ENCODE results near the gene DMRTC2. TPM values are rescaled to one million over a fixed set of nuclear protein-coding genes. Genes with fewer than 3 reads are reported as not detected.

Gene DMRTC2
- polyA plus RNA-seq, 1 donor: not detected

DNA sequence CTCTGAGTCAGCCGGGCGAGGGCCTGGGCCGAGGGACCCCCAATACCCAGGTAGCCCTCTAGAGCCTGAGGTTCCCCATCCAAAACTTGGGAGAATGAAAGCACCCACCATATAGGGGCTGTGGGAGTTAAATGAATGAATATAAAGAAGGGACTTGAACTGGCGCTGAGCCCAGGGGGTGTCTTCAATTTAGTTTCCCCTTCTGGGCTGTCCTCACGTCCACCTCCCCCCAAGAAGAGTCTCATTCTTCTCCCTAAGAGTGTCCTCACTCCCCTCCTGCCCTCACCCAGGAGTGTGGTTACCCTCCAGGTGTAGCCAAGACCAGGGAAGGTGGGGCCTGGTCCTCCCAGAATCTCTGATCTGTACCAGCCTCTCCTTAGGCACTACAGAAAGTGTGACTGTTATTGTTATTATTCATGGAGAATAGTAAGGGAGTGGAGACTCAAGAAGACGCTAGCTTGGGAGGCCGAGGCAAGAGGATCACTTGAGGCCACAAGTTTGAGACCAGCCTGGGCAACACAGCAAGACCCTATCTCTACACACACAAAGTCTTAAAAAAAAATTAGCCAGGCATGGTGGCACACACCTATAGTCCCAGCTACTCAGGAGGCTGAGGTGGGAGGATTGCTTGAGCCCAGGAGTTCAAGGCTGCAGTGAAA lies 35.0 kb downstream of the DMRTC2 start:
- H3K36me3 ChIP-seq (ENCODE audit: control insufficient read depth, insufficient read depth, low read length): no peaks in the 10 kb centered on the region
- peaks cover 20% of the 10 kb centered on the region for H3K27me3 ChIP-seq (ENCODE audit: control insufficient read depth, insufficient read depth, low read length)
- no peak overlapping the region for H3K27ac ChIP-seq (ENCODE audit: low read length)
- no peaks in the 10 kb centered on the region for H3K9me3 ChIP-seq (ENCODE audit: control insufficient read depth, low read depth, low read length)
- H3K4me3 ChIP-seq (ENCODE audit: low read length): no peak overlapping the region
- no CpG with 5 or more reads among the region's 7 CpGs for WGBS (ENCODE audit: insufficient coverage, low lambda C conversion rate)
- DNase-seq: no peak
- H3K4me1 ChIP-seq (ENCODE audit: control insufficient read depth, insufficient read depth, low read length): peaks cover 2% of the 10 kb centered on the region

DNA sequence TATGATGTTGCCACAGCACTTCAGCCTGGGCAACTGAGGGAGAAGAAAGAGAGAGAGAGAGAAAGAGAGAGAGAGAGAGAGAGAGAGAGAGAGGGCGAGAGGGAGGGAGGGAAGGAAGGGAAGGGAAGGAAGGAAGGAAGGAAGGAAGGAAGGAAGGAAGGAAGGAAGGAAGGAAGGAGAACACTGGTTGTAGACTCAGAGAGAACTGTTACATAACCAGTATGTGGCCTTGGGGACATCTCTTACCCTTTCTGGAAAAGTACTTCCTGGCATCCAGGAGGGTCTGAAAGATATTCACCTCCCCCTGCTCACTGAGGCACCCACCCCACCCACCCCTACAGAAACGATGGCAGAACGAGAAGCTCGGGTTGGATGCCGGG lies 35.5 kb downstream of the DMRTC2 start:
- H3K4me3 ChIP-seq (ENCODE audit: low read length): no peak overlapping the region
- H3K36me3 ChIP-seq (ENCODE audit: control insufficient read depth, insufficient read depth, low read length): no peaks in the 10 kb centered on the region
- peaks cover 6% of the 10 kb centered on the region for H3K4me1 ChIP-seq (ENCODE audit: control insufficient read depth, insufficient read depth, low read length)
- peaks cover 20% of the 10 kb centered on the region for H3K27me3 ChIP-seq (ENCODE audit: control insufficient read depth, insufficient read depth, low read length)
- no peak for DNase-seq
- H3K9me3 ChIP-seq (ENCODE audit: control insufficient read depth, low read depth, low read length): no peaks in the 10 kb centered on the region
- WGBS (ENCODE audit: insufficient coverage, low lambda C conversion rate): no CpG with 5 or more reads among the region's 5 CpGs
- H3K27ac ChIP-seq (ENCODE audit: low read length): no peak overlapping the region

DNA sequence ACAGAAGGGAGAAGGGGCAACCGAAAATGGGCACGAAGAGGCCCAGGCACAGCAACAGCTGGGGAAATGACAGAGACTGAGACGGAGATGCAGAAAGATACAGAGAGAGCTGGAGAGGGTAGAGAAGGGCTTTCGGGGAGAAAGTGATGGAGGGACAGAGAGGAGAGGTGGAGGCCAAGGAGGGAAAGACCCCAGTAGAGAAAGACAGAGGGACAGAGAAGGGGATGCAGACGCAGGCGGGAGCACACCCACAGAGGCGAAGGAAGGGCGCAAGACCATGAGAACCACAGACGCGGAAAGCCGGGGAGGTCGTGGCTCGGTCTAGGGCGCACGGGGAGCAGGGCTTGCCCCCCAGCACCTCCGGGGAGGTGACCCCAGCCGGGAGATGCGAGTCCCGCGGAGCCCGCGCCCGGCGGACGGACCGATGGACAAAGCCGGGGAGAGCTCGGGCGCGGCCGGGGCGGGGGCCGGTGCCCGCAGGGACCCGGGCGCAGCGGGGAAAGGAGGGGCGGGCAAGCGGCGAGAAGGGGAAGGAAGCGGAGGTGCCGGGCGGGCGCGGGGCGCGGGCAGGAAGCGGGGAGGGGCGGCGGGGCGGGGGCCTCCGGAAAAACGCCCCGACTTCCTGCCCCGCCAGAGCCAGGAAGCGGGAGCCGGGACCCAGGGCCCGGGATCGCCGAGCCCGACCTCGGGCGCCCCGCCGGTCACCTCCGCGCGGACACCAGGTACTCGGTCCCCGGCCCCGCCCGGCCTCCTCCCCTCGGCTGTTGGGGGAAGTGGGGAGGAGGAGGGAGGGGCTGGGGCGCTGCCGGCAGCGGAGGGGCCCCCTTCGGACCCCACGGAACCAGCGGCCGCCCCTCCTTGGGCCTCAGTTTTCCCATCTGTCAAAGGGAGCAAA lies 38.0 kb downstream of the DMRTC2 start, which contains the start of gene ARHGEF1:
Gene ARHGEF1 (plus strand): TSS at position 617 of the 895 bp plus-strand sequence. CDS start 4,899 bp downstream, outside the sequence.
- H3K9me3 ChIP-seq (ENCODE audit: control insufficient read depth, low read depth, low read length): no peaks in the 10 kb centered on the region
- WGBS (ENCODE audit: insufficient coverage, low lambda C conversion rate): 0% methylated on average over 2 of the region's 80 CpGs
- no peaks in the 10 kb centered on the region for H3K36me3 ChIP-seq (ENCODE audit: control insufficient read depth, insufficient read depth, low read length)
- H3K27ac ChIP-seq (ENCODE audit: low read length): peak within 1 kb of the TSS; percentile 60
- peaks cover 21% of the 10 kb centered on the region for H3K4me1 ChIP-seq (ENCODE audit: control insufficient read depth, insufficient read depth, low read length)
- peak in 1 of 2 donors; percentile 53 for DNase-seq
- H3K27me3 ChIP-seq (ENCODE audit: control insufficient read depth, insufficient read depth, low read length): peaks cover 15% of the 10 kb centered on the region
- peak within 1 kb of the TSS; percentile 87 for H3K4me3 ChIP-seq (ENCODE audit: low read length)

DNA sequence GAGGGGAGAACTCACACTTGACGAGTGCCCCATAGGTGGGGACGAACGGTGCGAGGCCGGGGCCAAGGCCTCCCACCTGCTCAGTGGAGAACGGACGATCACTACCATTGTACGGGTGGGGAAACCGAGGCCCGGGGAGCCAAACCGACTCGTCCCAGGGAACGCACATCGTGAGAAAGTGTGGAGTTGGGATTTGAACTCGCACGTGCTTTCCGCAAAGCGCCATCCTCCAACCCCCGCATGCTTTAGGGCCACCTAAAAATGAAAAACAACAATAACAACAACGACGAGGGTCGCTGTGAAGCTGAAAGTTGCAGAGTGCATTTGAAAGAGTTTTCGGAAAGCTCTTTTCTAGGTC lies 38.6 kb downstream of the DMRTC2 start:
- 0% methylated on average over 3 of the region's 23 CpGs for WGBS (ENCODE audit: insufficient coverage, low lambda C conversion rate)
- Histone ChIP-seq H3K4me3 (ENCODE audit: low read length) (peak overlapping the region; percentile 87), H3K27me3 (ENCODE audit: control insufficient read depth, insufficient read depth, low read length) (peaks cover 10% of the 10 kb centered on the region), H3K36me3 (ENCODE audit: control insufficient read depth, insufficient read depth, low read length) (no peaks in the 10 kb centered on the region), H3K27ac (ENCODE audit: low read length) (no peak overlapping the region), H3K4me1 (ENCODE audit: control insufficient read depth, insufficient read depth, low read length) (peaks cover 24% of the 10 kb centered on the region), H3K9me3 (ENCODE audit: control insufficient read depth, low read depth, low read length) (no peaks in the 10 kb centered on the region)
- DNase-seq: peak in 1 of 2 donors; percentile 40

DNA sequence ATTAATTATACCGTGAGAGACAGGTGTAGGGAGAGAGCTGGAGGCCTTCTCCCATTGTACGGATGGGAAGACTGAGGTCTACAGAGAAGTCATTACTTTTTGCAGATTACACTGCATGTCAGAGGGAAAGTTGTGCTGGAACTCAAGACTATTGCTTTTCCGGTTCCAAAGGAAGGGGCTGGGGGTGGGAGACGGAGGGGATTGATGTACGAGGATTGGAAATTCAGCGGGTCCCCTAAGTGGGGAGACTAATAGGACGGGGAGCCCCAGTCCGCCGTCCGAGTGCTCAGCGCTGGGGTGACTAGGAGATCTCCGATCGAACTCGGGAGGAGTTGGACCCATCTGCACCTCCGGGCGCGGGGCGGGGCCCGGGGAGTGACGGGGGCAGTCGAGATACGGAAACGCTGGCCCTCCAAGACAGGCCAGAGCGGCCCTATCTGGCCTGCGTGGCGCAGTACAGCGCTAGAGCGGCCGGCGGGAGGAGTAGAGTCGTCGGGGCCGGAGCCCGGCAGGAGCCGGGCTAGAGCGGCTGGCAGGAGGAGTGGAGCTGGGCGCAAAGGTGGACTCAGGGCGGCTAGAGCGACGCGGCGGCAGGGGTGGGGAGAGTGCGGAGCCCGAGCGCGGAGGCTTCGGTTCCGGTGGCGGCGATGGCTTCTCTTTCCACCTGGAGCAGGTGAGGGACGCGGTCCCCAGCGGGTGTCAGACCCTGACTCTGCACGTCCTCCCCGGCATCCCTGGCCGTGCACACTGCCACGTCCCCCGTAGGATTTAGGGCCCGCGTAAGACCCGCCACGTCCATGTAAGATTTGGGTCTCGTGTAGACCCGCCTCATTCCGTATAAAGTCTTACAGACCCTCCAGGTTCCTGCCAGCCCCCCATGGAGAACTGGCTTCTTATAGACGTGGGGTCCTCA lies 39.2 kb downstream of the DMRTC2 start:
- Histone ChIP-seq H3K4me3 (ENCODE audit: low read length) (peak overlapping the region; percentile 87), H3K27ac (ENCODE audit: low read length) (peak overlapping the region; percentile 60), H3K27me3 (ENCODE audit: control insufficient read depth, insufficient read depth, low read length) (peaks cover 10% of the 10 kb centered on the region), H3K36me3 (ENCODE audit: control insufficient read depth, insufficient read depth, low read length) (peaks cover 3% of the 10 kb centered on the region), H3K4me1 (ENCODE audit: control insufficient read depth, insufficient read depth, low read length) (peaks cover 24% of the 10 kb centered on the region), H3K9me3 (ENCODE audit: control insufficient read depth, low read depth, low read length) (no peaks in the 10 kb centered on the region)
- WGBS (ENCODE audit: insufficient coverage, low lambda C conversion rate): no CpG with 5 or more reads among the region's 66 CpGs
- peak; percentile 97 to 98 for DNase-seq

DNA sequence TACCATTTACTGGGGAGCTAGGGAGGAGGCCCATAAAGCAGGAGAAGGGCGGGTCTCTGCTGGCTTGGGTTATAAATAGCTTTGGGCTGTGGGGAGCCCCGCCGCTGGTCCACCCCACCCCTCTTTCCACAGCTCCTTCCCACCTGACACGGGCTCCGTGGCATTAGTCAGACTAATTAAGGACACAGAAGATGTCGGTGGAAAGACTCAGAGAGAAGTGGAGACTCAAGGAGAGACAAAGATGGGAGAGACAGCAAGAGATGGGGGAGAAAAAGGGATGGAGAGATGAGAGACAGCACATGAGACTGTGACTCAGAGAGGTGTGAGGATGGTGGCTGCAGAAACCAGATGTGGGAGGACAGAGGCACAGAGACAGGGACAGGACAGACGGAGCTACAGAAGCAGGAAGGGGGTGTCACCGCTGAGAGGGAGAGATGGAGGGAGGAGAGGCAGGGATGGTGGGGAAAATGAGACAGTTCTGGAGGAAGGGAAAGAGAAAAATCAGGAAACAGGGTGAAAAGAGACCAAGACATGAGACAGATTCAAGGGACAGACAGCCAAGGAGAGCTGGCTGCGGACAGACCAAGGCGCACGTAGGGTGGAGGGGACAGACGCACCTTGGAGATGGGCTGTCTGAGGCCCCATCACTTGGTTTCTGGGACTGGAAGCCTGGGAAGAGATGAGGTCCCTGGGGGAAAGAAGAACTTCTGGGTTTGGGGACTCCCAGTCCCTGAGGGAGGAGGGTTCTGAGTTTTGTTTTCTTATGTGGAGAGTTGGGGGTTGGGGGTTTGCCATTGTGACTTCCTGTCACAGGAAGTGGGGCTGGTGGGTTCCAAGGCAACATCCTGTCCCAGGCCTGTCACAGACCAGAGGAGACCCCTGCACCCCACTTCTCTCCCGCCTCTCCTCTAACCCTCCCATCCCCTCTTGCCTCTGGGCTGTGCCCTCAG lies 42.2 kb downstream of the DMRTC2 start:
- no peak overlapping the region for H3K4me3 ChIP-seq (ENCODE audit: low read length)
- peaks cover 24% of the 10 kb centered on the region for H3K4me1 ChIP-seq (ENCODE audit: control insufficient read depth, insufficient read depth, low read length)
- H3K36me3 ChIP-seq (ENCODE audit: control insufficient read depth, insufficient read depth, low read length): peaks cover 17% of the 10 kb centered on the region
- no peaks in the 10 kb centered on the region for H3K9me3 ChIP-seq (ENCODE audit: control insufficient read depth, low read depth, low read length)
- H3K27ac ChIP-seq (ENCODE audit: low read length): no peak overlapping the region
- H3K27me3 ChIP-seq (ENCODE audit: control insufficient read depth, insufficient read depth, low read length): peaks cover 7% of the 10 kb centered on the region
- WGBS (ENCODE audit: insufficient coverage, low lambda C conversion rate): 67% methylated on average over 1 of the region's 13 CpGs
- DNase-seq: no peak

DNA sequence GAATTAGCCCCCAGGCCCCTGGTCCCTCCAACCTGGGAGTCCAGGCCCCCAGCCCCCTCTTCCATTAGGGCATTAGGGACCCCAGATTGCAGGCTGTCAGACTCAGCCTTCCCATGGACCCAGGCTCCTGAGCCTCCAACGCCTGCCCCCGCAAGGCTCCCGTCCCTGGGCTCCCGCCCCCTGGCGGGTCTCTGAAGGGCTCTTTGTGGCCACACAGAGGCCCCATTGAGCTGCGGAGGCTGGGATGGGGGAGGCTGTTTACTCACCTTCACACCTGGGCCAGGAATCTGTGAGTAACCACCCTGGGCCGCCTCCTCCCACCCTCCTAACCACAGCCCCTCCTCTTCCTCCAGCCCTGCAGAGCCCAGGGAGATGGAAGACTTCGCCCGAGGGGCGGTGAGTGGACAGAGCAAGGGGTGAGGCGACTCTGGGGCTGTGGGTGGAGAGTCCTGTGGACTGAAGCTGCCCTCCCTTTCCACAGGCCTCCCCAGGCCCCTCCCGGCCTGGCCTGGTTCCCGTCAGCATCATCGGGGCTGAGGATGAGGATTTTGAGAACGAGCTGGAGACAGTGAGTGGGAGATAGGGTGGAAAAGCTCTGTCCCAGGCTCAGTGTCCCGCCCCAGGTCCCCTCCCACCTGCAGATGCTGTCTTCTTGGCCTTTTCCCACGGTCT lies 43.0 kb downstream of the DMRTC2 start:
- Histone ChIP-seq H3K4me3 (ENCODE audit: low read length) (no peak overlapping the region), H3K4me1 (ENCODE audit: control insufficient read depth, insufficient read depth, low read length) (peaks cover 24% of the 10 kb centered on the region), H3K9me3 (ENCODE audit: control insufficient read depth, low read depth, low read length) (no peaks in the 10 kb centered on the region), H3K27me3 (ENCODE audit: control insufficient read depth, insufficient read depth, low read length) (peaks cover 3% of the 10 kb centered on the region), H3K27ac (ENCODE audit: low read length) (no peak overlapping the region), H3K36me3 (ENCODE audit: control insufficient read depth, insufficient read depth, low read length) (peaks cover 25% of the 10 kb centered on the region)
- peak; percentile 60 to 71 for DNase-seq
- WGBS (ENCODE audit: insufficient coverage, low lambda C conversion rate): no CpG with 5 or more reads among the region's 17 CpGs

DNA sequence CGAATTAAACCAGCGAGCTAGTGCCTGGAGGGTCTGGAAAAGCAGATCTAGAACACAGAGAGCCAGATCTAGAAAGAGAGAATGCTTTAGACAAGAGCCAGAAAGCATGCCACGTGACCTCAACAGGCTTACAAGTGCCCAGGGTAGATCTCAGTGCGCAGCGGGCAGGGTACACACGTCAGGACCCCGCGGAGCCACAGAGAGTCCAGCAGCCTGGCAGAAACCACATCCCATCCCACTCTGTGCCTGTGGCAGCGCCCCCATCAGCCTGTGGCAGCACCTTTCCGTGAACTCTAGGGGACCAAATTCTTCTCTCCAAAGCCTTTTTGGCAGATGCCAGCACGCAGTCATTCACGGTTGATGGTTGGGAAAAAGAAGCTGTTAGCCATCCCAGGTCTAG lies 44.1 kb downstream of the DMRTC2 start:
- Histone ChIP-seq H3K27me3 (ENCODE audit: control insufficient read depth, insufficient read depth, low read length) (no peaks in the 10 kb centered on the region), H3K27ac (ENCODE audit: low read length) (no peak overlapping the region), H3K9me3 (ENCODE audit: control insufficient read depth, low read depth, low read length) (no peaks in the 10 kb centered on the region), H3K4me3 (ENCODE audit: low read length) (no peak overlapping the region), H3K4me1 (ENCODE audit: control insufficient read depth, insufficient read depth, low read length) (peaks cover 24% of the 10 kb centered on the region), H3K36me3 (ENCODE audit: control insufficient read depth, insufficient read depth, low read length) (peaks cover 26% of the 10 kb centered on the region)
- no CpG with 5 or more reads among the region's 12 CpGs for WGBS (ENCODE audit: insufficient coverage, low lambda C conversion rate)
- DNase-seq: no peak

DNA sequence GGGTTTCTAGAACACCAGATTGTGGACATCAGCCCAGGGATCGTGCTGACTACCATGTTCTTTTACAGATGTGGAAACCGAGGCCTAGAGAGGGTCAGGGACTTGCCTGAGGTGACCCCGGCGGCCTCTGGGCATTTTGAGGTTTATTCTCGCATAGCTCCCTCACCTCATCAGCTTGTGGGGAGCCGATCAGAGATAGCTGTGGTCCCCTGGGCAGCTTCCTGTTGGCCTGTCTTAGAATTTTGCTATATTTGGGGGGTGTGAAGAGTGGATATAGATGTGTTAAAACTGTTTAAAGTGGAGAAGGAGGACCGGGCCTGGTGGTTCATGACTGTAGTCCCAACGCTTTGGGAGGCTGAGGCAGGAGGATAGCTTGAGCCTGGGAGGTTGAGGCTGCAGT lies 45.1 kb downstream of the DMRTC2 start:
- no peak overlapping the region for H3K27ac ChIP-seq (ENCODE audit: low read length)
- peaks cover 21% of the 10 kb centered on the region for H3K4me1 ChIP-seq (ENCODE audit: control insufficient read depth, insufficient read depth, low read length)
- H3K27me3 ChIP-seq (ENCODE audit: control insufficient read depth, insufficient read depth, low read length): no peaks in the 10 kb centered on the region
- DNase-seq: no peak
- H3K36me3 ChIP-seq (ENCODE audit: control insufficient read depth, insufficient read depth, low read length): peaks cover 33% of the 10 kb centered on the region
- no peak overlapping the region for H3K4me3 ChIP-seq (ENCODE audit: low read length)
- WGBS (ENCODE audit: insufficient coverage, low lambda C conversion rate): no CpG with 5 or more reads among the region's 8 CpGs
- no peaks in the 10 kb centered on the region for H3K9me3 ChIP-seq (ENCODE audit: control insufficient read depth, low read depth, low read length)
